Cerebellar nuclear complex (tissue), 1 donor: ENCODE measurements around the gene TRAPPC2L.

Source experiments
- DNase-seq, 2 experiments: peaks; one replicate each; lab custom pipeline; 2025; lab: John Stamatoyannopoulos, UW

The TRAPPC2L gene

DNA sequence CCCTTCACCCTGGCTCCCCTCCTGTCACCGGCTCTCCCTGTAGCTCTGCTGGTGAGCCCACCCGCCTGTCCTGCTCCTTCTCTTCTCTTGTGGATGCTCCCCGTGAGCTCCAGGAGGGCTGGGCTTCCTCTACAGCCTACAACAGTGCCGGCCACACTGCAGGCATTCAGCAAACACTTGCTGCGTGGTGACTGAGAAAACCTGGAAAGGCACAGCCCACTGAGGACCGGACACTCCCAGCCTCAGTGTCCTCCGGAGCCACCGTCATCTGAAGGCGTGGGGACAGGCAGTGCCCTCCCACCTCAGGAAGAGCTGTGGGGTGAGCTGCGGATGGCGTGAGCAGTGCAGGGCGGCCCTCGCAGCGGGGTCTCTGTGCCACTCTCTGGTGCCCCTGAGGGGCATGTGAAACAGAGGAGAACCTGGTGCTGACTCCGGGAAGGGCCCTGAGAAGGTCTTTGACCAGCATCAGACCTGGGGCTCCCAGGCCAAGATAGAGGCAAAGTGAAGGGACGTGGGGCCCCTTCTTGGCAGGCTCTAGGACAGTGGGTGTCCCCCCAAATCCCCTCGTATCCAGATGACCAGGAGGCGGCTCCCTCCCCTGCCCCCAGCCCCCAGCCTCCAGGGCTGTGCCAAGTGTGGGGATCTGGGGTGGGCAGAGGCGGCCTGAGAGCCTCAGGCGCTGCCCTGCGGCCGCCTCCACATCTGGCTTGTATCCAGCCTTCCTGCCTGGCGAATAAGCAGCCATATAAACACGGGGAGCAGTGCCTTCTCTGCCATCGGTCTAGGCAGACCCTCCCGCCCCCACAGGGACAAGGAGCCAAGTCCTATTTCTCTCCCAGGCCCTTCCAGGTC, 53.6 kb downstream of the TRAPPC2L start:
- DNase-seq = no peak

DNA sequence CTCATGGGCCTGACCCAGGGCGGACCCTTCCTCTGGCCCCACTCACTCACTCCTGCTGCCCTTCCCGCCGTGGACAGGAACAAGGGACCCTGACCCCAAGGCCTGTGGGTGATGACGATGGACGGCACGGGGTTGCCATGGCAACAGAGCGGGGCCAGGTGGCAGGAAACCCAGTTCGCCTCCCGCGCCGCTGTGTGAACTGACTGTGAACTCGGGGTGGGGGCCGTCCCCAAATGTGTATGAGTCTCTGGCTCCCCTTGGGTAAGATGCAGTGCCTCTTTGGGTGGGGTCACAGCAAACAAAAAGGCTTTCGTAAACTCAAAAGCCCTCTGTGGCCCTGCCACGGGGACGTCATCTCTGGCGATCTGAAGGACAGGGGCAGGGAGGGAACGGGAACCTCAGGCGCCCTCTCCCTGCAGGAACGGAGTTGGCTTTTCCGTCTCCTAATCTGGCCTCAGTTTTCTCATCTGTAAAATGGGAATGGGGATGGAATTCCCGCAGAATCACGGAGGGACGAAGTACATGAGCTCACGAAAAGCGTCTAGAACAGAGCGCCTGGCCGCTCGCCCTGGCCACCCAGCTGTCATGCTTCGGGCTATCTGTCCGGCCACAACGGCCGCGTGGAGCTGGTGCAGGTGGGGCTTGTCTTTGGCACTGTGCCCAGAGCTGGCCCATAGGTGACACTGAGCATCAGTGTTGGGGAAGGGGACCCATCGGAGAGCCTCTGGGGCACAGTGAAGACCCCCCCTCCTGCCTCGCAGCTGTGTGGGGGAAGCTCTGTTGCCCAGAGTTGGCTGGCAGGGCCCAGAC, 54.4 kb downstream of the TRAPPC2L start:
- no peak for DNase-seq

- no peak for DNase-seq
These were observed 55.0 kb downstream of the TRAPPC2L start for GRCh38 chr16:88911946-88912310.
